HepG2 (cell line): ENCODE measurements around the gene CRYM. TPM values are rescaled to one million over a fixed set of nuclear protein-coding genes. Genes with fewer than 3 reads are reported as not detected.

Source experiments
- CBFB ChIP-seq: sonication (generic); formaldehyde crosslinking; IDR thresholded peaks from 2 replicates; pipeline ENCODE4 v1.4.0; 2020; ENCODE audit warnings: missing genetic modification reagents
- FOSL2 ChIP-seq: sonication (generic); formaldehyde crosslinking; IDR thresholded peaks from 2 replicates; pipeline ENCODE4 v1.4.0; 2020; ENCODE audit warnings: missing genetic modification reagents
- FOXJ3 ChIP-seq: sonication (generic); formaldehyde crosslinking; IDR thresholded peaks from 2 replicates; pipeline ENCODE4 v1.4.0; 2020; ENCODE audit warnings: missing genetic modification reagents, mild to moderate bottlenecking, borderline replicate concordance
- GABPB1 ChIP-seq: IDR thresholded peaks from 2 replicates; pipeline ENCODE4 v1.6.1; 2016; ENCODE audit warnings: mild to moderate bottlenecking, missing genetic modification reagents, moderate library complexity, missing compliant biosample characterization
- GFI1 ChIP-seq: sonication (generic); formaldehyde crosslinking; IDR thresholded peaks from 2 replicates; pipeline ENCODE4 v1.5.0; 2020; ENCODE audit warnings: missing genetic modification reagents, mild to moderate bottlenecking, borderline replicate concordance
- GTF2F1 ChIP-seq: fragments of 150-350 bp; IDR thresholded peaks from 2 replicates; pipeline ENCODE4 v1.6.1; 2014; ENCODE audit warnings: low read length
- NFE2L1 ChIP-seq: sonication (generic); formaldehyde crosslinking; IDR thresholded peaks from 2 replicates; pipeline ENCODE4 v1.4.0; 2020; ENCODE audit warnings: missing genetic modification reagents, mild to moderate bottlenecking, borderline replicate concordance
- PAX8 ChIP-seq: sonication (generic); formaldehyde crosslinking; IDR thresholded peaks from 2 replicates; pipeline ENCODE4 v1.8.0; 2022; ENCODE audit warnings: mild to moderate bottlenecking, missing genetic modification reagents, borderline replicate concordance
- RCOR2 ChIP-seq: IDR thresholded peaks from 2 replicates; pipeline ENCODE4 v1.6.1; 2016; ENCODE audit warnings: missing biosample characterization, missing genetic modification reagents
- SIN3B ChIP-seq: fragments of 150-350 bp; IDR thresholded peaks from 2 replicates; pipeline ENCODE4 v1.6.1; 2014; ENCODE audit warnings: low read length
- ZFP37 ChIP-seq: sonication (generic); formaldehyde crosslinking; IDR thresholded peaks from 2 replicates; pipeline ENCODE4 v1.4.0; 2020; ENCODE audit warnings: missing genetic modification reagents, borderline replicate concordance
- ZFP82 ChIP-seq: sonication (generic); formaldehyde crosslinking; IDR thresholded peaks from 2 replicates; pipeline ENCODE4 v1.5.1; 2020; ENCODE audit warnings: mild to moderate bottlenecking, missing genetic modification reagents, borderline replicate concordance
- ZMYM2 ChIP-seq: sonication (generic); formaldehyde crosslinking; IDR thresholded peaks from 2 replicates; pipeline ENCODE4 v1.8.0; 2022; ENCODE audit warnings: mild to moderate bottlenecking, missing genetic modification reagents
- ZNF589 ChIP-seq: sonication (generic); formaldehyde crosslinking; conservative IDR thresholded peaks from 2 replicates; pipeline ENCODE4 v1.8.0; 2022; ENCODE audit warnings: mild to moderate bottlenecking, moderate library complexity, missing genetic modification reagents
- ZNF615 ChIP-seq: sonication (generic); formaldehyde crosslinking; IDR thresholded peaks from 2 replicates; pipeline ENCODE4 v1.5.0; 2020; ENCODE audit warnings: mild to moderate bottlenecking, missing genetic modification reagents, borderline replicate concordance
- ZNF776 ChIP-seq: sonication (generic); formaldehyde crosslinking; IDR thresholded peaks from 2 replicates; pipeline ENCODE4 v1.4.0; 2020; ENCODE audit warnings: mild to moderate bottlenecking, missing genetic modification reagents
- polyA plus RNA-seq, 8 experiments: library from polyadenylated mRNA; depleted of rRNA in 3 of 8; stranded (reverse) in 7 of 8; unstranded in 1 of 8; fragments of >200 nt; fragmentation: Illumina TruSeq in 4 of 8; extraction: Trizol in 4 of 8; gene quantifications; 2 replicates each; pipeline versions ENCODE4 v1.2.1 to v1.2.3, GENCODE V29; 2011 to 2016; ENCODE audit warnings: low read depth in 4 of 8, missing spikeins in 1 of 8, mixed read lengths in 1 of 8; ENCODE audit not compliant: insufficient read depth in 1 of 8
- total RNA-seq, 5 experiments: library from RNA; depleted of rRNA; stranded (reverse); fragments of >200 nt; fragmentation: Illumina TruSeq; extraction: Trizol; gene quantifications; 2 replicates each; pipeline ENCODE4 v1.2.3, GENCODE V29; 2016; ENCODE audit warnings: low read depth in 1 of 5
- TF ChIP-seq, protein P1 (sequence below): sonication (generic); formaldehyde crosslinking; IDR thresholded peaks from 2 replicates; pipeline ENCODE4 v1.4.0; 2020; ENCODE audit warnings: missing genetic modification reagents
- TF ChIP-seq, protein P2 (sequence below): sonication (generic); formaldehyde crosslinking; IDR thresholded peaks from 2 replicates; pipeline ENCODE4 v1.8.0; 2022; ENCODE audit warnings: mild to moderate bottlenecking, missing genetic modification reagents, borderline replicate concordance
- TF ChIP-seq, protein P3 (sequence below): sonication (generic); formaldehyde crosslinking; IDR thresholded peaks from 2 replicates; pipeline ENCODE4 v1.4.0; 2020; ENCODE audit warnings: missing genetic modification reagents
- TF ChIP-seq, protein P4 (sequence below): sonication (generic); formaldehyde crosslinking; IDR thresholded peaks from 2 replicates; pipeline ENCODE4 v1.4.0; 2020; ENCODE audit warnings: mild to moderate bottlenecking, low read depth, missing genetic modification reagents
- TF ChIP-seq, protein P5 (sequence below), 2 experiments: fragments of 450-650 bp in 1 of 2; sonication (generic) in 1 of 2; formaldehyde crosslinking; IDR thresholded peaks; 2 replicates each; pipeline versions ENCODE4 v1.5.0 to v1.8.0; 2020 to 2022; ENCODE audit warnings: mild to moderate bottlenecking in 1 of 2, missing genetic modification reagents in 1 of 2
- TF ChIP-seq, protein P6 (sequence below): sonication (generic); formaldehyde crosslinking; IDR thresholded peaks from 2 replicates; pipeline ENCODE4 v1.5.1; 2020; ENCODE audit warnings: mild to moderate bottlenecking, moderate library complexity, missing genetic modification reagents

The CRYM gene
- total and polyA plus RNA-seq, 2 of the 13 experiments (the other 11 are each of a cell fraction or from before 2014, with no cell fraction given) = 1.9 to 2.2 TPM

DNA sequence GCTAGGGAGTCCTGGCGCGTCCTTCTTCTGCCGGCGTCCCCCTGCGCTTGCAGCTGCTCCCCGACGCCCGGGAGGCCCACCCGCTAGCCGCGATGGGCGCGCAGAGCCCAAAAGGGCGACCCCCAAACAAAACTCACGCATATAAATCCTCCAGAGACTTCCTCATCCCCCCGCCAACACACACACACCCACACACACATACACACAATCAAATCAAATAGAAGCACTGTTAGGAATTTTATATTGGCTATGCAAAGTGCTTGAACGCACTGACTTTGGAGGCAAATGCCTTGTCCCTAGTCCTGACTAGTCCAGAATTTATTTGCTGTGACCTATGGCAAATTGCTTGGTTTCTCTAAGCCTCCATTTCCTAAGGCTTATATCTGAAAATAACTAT, 23.8 kb upstream of the CRYM start (continued):
- TF ChIP-seq ZNF615 (0 out of 2 replicates have a peak, but pooled peaks have one; percentile 4), NFE2L1 (CRISPR knock-in tag) (no peak), GTF2F1 (no peak), PAX8 (CRISPR knock-in tag) (no peak), FOSL2 (CRISPR knock-in tag) (no peak), ZFP82 (CRISPR knock-in tag) (no peak), GABPB1 (CRISPR knock-in tag) (no peak), CBFB (no peak), ZMYM2 (CRISPR knock-in tag) (no peak), ZNF776 (CRISPR knock-in tag) (peak; percentile 47), ZFP37 (CRISPR knock-in tag) (no peak), GFI1 (0 out of 2 replicates have a peak, but pooled peaks have one; percentile 86), RCOR2 (CRISPR knock-in tag) (peak; percentile 17; the same call in 1 of the 2 replicates), SIN3B (no peak), ZNF589 (CRISPR knock-in tag) (no peak), FOXJ3 (CRISPR knock-in tag) (no peak)
- TF ChIP-seq, protein P1, sequence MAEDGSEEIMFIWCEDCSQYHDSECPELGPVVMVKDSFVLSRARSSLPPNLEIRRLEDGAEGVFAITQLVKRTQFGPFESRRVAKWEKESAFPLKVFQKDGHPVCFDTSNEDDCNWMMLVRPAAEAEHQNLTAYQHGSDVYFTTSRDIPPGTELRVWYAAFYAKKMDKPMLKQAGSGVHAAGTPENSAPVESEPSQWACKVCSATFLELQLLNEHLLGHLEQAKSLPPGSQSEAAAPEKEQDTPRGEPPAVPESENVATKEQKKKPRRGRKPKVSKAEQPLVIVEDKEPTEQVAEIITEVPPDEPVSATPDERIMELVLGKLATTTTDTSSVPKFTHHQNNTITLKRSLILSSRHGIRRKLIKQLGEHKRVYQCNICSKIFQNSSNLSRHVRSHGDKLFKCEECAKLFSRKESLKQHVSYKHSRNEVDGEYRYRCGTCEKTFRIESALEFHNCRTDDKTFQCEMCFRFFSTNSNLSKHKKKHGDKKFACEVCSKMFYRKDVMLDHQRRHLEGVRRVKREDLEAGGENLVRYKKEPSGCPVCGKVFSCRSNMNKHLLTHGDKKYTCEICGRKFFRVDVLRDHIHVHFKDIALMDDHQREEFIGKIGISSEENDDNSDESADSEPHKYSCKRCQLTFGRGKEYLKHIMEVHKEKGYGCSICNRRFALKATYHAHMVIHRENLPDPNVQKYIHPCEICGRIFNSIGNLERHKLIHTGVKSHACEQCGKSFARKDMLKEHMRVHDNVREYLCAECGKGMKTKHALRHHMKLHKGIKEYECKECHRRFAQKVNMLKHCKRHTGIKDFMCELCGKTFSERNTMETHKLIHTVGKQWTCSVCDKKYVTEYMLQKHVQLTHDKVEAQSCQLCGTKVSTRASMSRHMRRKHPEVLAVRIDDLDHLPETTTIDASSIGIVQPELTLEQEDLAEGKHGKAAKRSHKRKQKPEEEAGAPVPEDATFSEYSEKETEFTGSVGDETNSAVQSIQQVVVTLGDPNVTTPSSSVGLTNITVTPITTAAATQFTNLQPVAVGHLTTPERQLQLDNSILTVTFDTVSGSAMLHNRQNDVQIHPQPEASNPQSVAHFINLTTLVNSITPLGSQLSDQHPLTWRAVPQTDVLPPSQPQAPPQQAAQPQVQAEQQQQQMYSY = no peak
- TF ChIP-seq, protein P2, sequence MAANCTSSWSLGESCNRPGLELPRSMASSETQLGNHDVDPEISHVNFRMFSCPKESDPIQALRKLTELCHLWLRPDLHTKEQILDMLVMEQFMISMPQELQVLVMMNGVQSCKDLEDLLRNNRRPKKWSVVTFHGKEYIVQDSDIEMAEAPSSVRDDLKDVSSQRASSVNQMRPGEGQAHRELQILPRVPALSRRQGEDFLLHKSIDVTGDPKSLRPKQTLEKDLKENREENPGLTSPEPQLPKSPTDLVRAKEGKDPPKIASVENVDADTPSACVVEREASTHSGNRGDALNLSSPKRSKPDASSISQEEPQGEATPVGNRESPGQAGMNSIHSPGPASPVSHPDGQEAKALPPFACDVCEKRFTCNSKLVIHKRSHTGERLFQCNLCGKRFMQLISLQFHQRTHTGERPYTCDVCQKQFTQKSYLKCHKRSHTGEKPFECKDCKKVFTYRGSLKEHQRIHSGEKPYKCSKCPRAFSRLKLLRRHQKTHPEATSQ (CRISPR knock-in tag) = no peak
- TF ChIP-seq, protein P3, sequence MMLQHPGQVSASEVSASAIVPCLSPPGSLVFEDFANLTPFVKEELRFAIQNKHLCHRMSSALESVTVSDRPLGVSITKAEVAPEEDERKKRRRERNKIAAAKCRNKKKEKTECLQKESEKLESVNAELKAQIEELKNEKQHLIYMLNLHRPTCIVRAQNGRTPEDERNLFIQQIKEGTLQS (CRISPR knock-in tag) = 0 out of 2 replicates have a peak, but pooled peaks have one; percentile 0
- TF ChIP-seq, protein P4, sequence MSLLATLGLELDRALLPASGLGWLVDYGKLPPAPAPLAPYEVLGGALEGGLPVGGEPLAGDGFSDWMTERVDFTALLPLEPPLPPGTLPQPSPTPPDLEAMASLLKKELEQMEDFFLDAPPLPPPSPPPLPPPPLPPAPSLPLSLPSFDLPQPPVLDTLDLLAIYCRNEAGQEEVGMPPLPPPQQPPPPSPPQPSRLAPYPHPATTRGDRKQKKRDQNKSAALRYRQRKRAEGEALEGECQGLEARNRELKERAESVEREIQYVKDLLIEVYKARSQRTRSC = no peak
- TF ChIP-seq, protein P5, sequence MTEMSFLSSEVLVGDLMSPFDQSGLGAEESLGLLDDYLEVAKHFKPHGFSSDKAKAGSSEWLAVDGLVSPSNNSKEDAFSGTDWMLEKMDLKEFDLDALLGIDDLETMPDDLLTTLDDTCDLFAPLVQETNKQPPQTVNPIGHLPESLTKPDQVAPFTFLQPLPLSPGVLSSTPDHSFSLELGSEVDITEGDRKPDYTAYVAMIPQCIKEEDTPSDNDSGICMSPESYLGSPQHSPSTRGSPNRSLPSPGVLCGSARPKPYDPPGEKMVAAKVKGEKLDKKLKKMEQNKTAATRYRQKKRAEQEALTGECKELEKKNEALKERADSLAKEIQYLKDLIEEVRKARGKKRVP (CRISPR knock-in tag; IDR thresholded peaks at IDR 0.05) = no peak
- TF ChIP-seq, protein P6, sequence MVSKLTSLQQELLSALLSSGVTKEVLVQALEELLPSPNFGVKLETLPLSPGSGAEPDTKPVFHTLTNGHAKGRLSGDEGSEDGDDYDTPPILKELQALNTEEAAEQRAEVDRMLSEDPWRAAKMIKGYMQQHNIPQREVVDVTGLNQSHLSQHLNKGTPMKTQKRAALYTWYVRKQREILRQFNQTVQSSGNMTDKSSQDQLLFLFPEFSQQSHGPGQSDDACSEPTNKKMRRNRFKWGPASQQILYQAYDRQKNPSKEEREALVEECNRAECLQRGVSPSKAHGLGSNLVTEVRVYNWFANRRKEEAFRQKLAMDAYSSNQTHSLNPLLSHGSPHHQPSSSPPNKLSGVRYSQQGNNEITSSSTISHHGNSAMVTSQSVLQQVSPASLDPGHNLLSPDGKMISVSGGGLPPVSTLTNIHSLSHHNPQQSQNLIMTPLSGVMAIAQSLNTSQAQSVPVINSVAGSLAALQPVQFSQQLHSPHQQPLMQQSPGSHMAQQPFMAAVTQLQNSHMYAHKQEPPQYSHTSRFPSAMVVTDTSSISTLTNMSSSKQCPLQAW = no peak
